HG02870 (cell line): ENCODE data around the gene L3MBTL4.
"Not testable (repeated sequence)": the region's sequence is repeated elsewhere in the genome, so short reads cannot be mapped to it uniquely, and the experiment has no call there.

Source experiments
- ATAC-seq: cut with Tn5 transposase; IDR thresholded peaks from one replicate; pipeline ENCODE4 v1.9.1; 2021; ENCODE audit warnings: mild to moderate bottlenecking, moderate library complexity; ENCODE audit not compliant: unreplicated experiment

The L3MBTL4 gene

DNA sequence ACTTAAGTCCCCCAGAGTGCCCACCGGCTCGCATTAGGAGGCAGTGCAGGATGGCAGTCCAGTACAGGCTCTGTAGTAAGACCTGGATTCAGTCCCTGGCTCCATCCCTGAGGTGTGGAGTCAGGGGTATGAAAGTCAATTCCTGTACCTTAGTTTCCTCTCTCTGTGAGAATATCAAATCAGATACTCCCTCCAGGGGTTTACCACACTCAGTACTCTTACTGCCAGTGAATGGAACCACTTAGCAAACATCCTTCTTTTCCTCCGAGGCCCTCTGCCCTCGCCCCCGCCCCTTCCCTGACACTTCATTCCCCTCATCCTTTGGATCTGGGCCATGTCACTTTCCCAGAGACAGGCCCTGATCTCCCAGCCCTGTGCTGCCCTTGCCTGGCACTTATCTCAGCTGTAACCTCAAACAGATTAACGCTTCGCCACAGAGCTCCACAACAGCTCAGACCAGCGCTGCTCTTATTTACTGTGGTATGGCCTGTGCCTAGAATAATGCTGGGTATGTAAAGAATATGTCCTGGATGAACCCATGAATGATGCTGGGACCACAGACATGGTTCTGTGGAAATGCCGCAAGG, 360.4 kb downstream of the L3MBTL4 start:
- no peak for ATAC-seq

DNA sequence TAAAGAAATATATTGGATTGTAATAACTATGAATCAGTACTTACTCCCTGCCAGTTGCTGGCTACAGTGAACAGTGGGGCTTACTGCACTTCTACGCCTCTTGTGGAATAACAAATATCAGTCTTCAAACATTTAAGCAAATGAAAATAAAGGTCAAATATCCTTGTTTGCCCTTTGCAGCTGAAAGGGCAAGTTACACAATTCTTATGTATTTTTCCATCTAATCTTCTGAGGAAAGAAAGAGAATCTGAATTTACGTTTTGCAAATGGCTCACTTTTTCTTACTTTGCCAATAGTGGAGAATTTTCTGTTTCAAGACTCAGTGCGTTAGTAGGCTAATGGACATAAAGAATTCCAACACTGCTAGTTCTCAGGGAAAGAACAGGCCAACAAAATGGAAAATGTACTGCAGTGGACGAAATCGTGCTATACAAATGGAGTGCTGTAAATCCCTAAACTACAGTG, 362.2 kb downstream of the L3MBTL4 start:
- no peak for ATAC-seq

DNA sequence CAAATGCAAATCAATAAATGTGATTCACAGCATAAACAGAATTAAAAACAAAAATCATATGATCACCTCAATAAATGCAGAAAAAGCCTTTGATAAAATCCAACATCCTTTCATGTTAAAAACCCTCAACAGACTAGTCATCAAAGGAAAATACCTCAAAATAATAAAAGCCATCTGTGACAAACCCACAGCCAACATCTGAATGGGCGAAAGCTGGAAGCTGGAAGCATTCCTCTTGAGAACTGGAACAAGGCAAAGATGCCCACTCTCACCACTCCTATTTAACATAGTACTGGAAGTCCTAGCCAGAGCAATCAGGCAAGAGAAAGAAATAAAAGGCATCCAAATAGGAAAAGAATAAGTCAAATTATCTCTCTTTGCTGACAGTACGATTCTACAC, 367.1 kb downstream of the L3MBTL4 start:
- not testable (repeated sequence) for ATAC-seq

DNA sequence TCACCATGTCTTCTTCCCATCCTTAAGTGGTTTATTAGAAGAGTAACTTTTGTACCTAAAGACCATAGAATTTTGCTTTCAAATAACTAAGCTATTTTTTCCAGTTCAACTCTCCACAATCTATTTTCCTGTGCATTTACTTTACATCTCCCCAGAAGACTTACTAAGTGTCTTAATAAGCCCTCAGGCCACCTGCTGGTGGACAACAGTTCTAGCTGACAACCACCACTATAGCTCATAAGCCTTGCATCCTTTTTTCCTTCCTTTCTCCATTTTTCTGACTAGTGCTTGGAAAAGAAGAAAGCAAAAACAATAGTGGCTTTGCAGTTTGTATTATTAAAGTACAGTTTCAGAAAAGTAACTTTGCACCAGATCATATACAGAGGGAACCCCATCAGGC, 369.9 kb downstream of the L3MBTL4 start:
- ATAC-seq: no peak

DNA sequence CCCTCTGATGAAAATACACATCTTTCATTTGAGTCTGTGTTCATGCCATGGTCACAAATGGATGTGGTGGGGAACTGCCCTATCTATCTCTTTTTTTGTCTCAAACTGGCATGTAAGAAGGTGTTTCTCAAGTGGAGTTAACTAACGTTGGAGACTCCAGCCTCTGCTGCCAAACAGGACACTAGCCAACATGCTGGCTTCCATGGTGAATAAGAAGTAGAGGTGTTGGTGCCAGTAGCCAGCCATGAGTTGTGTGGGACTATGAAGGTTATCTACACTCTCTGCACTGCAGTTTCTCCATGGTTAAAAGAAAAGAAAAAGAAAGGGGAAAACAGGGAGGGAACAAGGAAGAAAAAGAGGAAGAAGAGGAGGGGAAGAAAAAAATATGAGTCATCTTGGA, 370.4 kb downstream of the L3MBTL4 start:
- ATAC-seq: no peak

DNA sequence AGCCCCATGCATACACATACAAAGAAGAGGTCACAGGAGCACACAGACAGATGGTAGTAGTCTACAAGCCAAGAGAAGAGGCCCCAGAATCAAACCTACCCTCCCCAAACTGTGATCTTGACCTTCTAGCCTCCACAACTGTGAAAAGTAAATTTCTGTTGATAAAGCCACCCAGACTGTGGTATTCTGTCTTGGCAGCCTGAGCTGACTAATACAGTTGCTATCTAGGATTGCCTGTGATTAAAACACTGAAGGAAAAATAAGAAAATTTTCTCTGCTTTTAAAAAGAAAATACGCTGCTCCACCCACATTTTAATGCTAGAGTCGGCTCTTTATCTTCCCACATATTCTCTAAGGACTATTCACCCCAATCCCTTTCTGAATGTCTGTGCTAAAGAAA, 375.7 kb downstream of the L3MBTL4 start:
- ATAC-seq: no peak

DNA sequence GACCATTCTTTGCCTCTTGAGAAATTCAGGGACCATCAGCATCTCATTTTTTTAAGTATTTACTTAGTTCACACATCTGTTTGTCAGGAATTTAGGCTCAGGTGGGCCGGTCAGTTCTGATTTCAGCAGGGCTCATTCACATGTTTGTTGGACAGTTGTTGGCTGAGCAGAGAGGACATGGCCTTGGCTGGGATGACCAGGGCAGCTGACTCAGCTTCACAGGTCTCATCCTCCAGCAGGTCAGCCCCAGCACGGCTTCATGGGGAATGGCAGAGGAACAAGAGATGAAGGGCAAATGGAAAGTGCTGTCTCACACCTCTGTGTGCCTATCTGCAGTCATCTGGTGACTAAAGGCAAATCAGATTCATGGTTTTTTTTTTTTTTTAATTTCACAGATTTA, 383.3 kb downstream of the L3MBTL4 start:
- no peak for ATAC-seq

DNA sequence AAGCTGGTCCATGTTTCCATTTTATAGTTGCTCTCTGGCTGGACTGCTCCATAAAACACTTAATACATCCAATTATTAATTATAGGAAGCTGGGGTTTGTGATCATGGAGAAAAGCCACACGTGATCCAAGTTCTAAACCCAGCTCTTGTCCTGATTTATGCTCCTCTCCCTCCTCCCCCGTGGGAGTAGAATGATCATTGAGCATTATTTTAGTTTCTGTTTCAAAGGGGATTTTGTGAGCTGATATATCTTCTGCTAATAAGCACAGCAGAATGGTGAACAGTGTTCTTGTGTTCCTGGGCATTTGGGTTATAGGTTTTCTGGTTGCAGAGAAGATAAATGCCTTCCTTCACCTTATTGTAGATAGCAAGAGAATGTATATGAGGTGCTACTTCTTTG, 383.7 kb downstream of the L3MBTL4 start:
- ATAC-seq: no peak

DNA sequence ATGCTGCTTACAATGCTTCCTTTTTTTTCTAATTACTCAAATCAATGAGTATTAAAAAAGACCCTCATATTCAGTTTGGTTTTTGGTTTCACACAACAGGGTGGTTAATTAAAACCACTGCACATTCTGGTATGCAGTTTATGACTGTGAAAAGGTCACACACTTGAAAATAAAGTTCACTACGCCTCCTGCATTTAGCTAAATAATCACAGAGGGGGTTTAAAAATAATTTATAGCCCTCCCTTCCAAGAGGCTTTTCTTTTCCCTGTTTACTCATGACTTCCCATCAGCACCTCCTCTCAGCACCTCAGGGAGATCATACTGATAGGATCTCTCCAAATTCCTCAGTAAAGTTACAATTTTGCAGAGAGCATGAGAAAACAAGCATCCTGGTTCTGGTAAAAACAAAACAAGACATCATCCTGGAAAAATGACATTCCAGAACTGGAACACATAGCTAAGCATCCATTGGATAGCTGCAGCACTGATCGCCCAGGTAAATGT, 389.9 kb downstream of the L3MBTL4 start:
- no peak for ATAC-seq

DNA sequence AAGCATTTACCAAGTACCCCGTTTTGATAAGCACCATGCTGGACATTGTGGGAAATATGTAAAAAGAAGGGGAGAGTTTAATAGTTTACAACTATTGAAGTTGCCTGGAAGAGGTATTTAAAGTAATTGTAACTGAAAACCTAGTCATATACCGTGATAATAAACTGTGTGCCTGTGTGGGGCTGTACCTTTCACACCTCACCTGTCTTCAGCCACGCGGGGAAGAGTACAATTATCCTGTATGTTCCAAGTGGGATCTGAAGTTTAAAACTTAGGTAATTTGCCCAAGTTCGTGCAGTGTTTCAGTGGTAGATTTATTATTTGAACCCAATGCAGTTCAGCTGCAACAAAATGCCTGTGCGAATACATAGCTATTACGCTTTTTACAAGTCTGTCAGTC, 391.2 kb downstream of the L3MBTL4 start:
- ATAC-seq: no peak

DNA sequence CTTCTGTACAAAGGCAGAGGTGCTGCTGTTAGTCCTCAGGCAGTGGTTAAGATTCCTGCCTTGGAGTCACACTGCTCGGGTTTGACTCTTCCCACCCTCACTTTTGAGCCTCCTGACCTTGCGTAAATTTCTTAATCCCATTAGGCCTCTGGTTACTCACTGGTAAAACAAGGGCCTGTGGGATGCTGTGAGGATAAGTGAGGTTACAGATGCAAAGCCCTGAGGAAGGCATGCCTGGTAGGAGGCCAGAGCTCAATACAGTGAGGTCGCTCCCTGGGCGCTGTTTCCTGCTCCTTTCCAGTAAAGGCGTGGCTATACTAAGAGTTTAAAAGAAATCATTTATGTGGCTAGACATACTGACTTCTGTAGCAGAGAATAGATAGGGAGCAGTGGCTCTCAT, 391.9 kb downstream of the L3MBTL4 start:
- ATAC-seq: no peak

DNA sequence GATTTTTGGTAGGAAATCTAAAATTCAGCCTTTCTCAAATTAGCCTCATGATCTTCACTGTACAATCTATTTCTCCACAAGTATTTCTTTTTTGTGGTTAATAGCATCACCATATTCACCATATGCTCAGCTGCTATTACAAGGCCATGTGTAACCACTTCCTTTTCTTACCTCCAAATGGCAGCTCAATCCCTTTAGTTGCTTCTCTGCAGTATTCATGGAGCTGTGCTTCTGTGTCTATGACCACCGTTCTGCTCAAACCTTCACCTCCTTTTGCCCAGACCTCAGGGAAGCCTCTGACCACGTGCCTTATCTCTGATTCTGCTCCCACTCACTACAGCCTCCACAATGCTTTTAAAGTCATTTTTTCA, 392.7 kb downstream of the L3MBTL4 start:
- peak; percentile 71 for ATAC-seq

DNA sequence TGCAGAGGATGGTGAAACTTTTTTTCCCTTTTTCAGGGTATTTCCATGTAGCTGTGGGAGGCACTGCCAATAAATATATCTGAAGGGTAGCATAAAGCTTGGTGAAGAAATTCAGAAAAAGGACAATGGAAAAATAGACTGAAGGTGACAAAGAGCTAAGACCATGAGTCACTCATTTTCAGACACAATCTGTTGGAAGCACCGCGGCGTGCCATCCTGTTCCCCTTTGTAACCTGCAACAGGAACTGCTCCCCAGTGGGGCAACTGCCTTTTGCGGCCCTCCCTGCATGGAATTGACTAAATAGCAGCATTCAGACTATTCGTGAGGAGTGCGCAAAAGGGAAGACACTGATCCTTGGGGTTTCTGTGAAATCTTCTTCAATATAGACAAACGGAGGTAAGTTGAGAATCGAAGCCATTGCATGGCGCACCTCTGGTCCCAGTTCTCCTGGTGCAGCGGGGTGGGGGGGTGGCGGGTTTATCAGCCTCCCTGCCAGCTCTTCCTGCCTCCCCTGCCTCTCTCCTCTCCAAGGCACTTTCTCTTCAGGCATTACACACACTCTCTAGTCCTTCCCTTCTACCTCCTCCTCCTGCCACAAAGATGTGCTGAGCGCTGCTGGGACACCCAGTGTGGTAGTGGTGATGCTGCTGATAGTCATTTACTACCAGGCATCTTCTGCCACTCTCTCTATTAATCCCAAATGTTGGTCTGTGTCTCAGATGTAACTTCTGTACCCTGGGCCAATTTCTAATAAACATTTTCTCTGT, 393.2 kb downstream of the L3MBTL4 start:
- ATAC-seq: peak; percentile 17

DNA sequence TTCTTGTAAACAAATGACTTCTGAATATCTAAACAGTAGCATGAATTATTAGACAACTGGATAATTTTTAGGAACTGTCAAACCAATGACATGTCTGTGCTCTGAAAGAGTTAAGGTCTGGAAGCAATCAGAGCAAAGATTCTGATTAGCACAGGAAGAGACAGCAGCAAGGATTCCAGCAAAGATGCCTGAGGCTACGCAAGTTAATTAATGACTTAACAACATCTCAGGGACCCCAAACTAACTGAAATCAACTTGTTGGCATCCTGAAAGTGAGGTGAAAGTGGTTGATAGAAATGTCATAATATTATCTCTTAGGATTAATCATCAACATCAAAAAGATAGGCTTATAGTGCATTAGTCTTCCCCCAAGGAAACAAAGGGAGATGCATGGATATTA, 396.0 kb downstream of the L3MBTL4 start:
- ATAC-seq: no peak

DNA sequence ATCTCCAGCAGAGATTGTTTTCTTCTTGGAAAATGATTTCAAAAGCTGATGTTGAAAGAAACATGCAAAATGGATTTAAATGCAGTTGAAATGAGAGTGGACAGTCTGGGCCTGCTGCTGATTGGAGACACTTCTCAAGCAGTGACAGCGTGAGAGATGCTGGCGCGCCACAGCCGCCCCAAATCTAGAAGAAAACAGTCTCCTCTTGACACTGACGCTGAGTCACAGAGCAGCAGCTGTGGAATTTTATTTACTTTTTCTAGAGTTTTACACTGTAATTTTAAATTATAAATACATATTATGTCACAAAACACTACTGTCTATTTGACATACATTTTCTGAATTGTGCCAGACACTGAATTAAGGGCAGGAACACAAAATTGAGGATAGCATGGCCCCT, 397.5 kb downstream of the L3MBTL4 start:
- no peak for ATAC-seq

DNA sequence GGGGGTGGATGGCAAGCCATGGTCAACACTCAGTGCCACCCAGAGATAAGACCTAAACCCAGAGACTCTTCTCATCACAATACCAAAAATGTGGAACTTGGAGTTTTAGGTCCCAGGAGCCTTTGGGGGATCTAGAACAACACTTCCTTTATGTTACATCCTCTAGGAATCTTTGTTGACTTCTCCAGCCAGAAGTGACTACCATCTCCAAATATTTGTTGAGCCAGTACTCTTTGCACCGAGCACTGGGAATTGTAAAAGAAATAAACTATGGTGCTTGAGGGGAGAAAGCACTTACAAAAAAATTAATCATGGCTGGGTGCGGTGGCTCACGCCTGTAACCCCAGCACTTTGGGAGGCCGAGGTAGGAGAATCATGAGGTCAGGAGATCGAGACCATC, 399.3 kb downstream of the L3MBTL4 start:
- ATAC-seq: no peak

DNA sequence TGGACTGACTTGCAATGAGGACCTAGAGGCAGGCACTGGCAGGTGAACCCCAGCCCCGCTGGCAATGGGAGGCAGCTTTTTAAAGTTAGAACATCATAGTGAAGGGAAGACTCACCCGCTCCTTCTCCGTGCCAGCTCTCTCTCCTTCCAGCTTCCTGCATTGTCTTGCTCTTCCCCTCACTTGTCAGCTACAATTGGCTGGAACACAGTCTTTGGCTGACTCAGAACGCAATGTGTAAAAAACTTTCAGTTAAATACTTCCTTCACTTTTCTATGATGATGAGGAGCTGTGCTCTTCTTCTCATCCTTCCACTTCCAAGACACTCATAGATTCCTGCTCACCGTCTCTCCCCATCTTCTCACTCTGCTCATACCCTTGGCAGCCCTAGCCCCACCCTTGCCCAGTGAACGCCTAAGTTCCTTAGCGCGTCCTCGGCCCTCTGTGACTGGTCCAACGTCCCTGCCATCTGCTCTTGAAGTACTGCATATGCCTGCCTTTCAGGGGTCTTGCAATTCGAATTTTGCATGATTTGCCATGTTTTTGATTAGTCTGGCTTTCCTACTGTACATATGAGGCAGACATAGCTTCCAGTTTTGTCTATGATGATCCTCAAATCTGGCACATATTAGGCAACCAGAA, 401.4 kb downstream of the L3MBTL4 start:
- ATAC-seq: no peak

DNA sequence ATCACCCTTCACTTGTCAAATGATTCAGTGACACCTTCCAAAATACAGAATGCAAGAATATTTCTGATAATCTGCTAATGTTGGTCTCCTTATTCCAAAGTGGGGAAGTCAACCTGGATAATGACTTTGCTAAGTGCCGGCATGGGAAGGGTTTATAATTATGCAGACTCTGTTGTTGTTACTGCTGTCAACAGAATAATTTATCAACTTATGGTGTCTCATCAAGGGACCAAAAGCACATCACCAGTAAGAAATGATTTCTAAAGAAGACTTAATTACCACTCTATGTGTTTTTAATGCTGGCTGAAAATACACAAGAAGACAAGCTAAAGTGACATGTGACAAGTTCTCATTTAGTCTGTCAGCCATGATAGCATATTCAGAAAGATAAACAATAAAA, 403.8 kb downstream of the L3MBTL4 start:
- ATAC-seq: no peak

DNA sequence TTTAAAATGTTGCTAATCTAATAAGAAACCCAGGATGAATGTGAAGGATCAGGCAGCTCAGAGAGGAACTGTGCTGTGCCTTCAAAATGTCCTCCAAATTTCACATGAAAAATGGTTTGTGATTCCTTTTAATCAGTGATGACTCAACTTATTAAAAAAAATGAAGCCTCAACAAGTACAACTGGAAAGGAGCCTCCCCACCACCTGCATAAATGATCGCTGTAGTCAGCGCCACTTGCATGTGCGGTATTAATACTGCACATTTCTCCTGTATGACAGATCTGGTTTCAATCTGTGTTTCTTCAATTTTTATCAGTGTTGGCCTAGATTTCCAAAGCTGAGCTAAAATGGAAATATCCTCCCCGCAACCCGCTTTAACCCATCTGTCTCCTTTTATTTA, 404.4 kb downstream of the L3MBTL4 start:
- no peak for ATAC-seq

DNA sequence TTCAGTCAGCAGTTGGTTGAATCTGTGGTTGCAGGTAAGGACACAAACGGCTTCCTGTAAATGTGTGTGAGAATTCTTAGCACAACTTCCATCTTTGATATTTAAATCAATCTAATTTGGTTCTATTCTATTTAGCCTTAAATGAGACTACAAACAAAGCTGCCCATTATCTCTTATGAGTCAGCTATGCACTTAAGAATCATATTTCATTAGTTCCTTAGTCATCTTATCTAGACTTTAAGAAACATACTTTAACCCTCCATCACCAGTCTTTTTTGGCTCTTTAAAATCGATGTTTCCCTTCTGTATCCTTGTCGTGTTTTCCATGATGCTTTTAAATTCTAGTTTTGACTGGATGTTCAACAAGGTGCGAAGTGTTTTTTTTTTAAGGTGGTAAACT, 405.0 kb downstream of the L3MBTL4 start:
- no peak for ATAC-seq

DNA sequence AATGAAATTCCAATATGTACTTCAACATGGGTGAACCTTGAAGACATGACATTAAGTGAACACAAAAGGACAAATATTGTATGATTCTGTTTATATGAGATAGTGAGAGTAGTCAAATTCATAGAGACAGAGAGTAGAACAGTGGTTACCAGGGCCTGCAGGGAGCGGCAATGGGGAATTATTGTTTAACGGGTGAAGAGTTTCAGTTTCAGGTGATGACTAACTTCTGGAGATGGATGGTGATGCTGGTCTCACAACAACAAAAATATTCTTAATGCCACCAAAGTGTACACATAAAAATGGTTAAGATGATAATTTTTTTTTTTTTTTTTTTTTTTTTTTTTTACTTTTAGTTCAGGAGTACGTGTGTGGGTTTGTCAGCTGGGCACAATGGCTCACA, 410.0 kb downstream of the L3MBTL4 start:
- peak; percentile 94 for ATAC-seq

DNA sequence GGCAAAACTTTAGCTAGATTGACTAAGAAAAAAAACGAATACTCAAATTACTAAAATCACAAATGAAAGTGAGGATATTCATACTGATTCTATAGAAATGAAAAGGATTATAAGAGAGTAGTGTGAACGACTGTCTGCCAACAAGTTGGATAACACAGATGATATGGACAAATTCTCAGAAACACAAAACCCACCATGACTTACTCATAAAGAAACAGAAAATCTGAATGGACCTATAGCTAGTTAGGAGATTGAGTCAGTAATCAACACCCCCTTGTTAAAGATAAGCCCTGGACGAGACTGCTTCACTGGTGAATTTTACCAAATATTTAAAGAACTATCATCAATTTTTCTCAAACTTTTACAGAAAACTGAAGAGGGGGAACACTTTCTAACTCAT, 410.6 kb downstream of the L3MBTL4 start:
- peak; percentile 72 for ATAC-seq
